HG02938 (cell line): ENCODE results near the gene FGD6.
"Not testable (repeated sequence)": the region's sequence is repeated elsewhere in the genome, so short reads cannot be mapped to it uniquely, and the experiment has no call there.

Experiments used
- ATAC-seq: cut with Tn5 transposase; IDR thresholded peaks from one replicate; pipeline ENCODE4 v1.9.1; 2021; ENCODE audit warnings: mild to moderate bottlenecking, moderate library complexity; ENCODE audit not compliant: unreplicated experiment

The FGD6 gene

GRCh38 chr12:95182868-95183415 lies 34.3 kb downstream of the FGD6 start:
- ATAC-seq, result peak; percentile 76

DNA sequence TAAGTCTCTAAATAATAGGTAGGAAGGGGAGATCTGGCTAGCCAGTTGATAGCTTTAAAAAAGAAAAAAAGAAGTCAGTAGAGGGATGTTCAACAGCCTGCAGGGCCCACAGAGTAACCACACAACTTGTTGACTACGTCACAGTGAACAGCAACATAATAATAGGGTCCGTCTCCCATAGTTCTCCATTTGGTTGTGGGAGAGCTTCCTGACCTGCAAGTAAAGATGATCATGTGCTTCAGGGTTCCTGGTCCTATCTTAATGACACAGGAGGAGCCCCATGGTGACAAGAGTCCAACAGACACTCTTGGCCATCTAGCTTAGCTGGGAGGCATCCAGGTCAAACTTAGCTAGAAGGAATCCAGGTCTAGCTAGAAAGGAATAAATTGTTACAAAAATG lies 36.2 kb downstream of the FGD6 start:
- no peak for ATAC-seq

- no peak for ATAC-seq
Measured at GRCh38 chr12:95179011-95179410, 38.3 kb downstream of the FGD6 start.

GRCh38 chr12:95178136-95178535 lies 39.1 kb downstream of the FGD6 start:
- no peak for ATAC-seq

- ATAC-seq, result no peak
Measured at GRCh38 chr12:95177201-95177768, 40.0 kb downstream of the FGD6 start.

DNA sequence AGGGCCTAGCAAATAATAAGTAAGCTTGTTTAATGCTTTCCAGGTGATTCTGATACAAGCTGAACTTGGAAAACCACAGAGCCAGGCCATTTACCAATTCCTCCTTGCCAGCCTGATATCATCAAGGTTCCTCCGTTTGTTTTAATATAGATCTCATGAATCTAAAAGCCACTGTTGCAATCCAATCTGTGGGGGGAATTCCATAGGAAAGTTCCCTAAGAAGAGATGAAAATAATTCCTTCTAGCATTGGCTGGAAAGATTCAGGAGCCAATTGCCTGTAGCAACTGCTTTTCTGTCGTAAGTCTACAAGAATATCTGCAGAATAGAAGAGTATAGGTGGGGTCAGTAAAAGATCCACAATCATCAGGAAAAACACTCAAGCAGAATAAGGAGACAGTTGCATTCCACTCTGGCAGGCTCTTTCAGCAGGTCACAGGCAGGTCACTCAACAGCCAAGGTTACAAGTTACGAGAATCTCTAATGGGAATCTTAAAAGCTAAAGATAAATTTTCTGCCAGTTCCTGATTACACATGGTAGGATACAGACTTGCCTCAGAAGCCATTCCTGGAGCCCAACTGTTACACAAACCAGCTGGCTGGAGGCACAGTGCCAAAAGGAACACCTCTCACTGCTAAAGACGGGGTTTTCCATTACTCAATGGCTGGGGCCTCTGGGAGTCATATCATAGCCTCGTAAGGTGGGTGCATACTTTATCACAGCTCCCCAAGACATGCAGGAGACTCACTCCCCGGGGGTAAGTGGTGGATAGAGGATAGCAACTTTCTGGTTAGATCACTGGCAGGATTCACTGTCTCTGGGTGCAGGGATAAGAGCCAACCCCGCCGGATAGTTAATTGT lies 43.6 kb downstream of the FGD6 start:
- no peak for ATAC-seq

- no peak for ATAC-seq
Measured at GRCh38 chr12:95169368-95169767, 47.9 kb downstream of the FGD6 start.

GRCh38 chr12:95168746-95169145 lies 48.5 kb downstream of the FGD6 start:
- no peak for ATAC-seq

DNA sequence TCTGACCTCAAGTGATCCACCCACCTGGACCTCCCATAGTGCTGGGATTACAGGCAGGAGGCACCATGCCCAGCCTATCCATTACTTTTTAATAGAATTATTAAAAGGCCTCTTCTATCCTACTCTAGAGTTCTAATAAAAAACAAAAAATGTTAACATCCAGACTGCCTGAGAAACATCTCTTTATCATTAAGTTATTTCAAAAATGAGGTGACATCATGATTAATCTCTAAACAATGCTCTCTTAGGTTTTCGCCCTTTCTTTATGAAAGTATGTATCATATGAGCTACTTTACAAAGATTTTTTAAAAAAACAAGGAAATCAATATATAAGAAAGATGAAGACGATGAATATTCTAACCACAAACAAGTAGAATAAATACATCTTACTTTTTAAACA lies 52.6 kb downstream of the FGD6 start:
- ATAC-seq, result no peak

- ATAC-seq, result no peak
Measured at GRCh38 chr12:95158919-95159318, 58.3 kb downstream of the FGD6 start.

DNA sequence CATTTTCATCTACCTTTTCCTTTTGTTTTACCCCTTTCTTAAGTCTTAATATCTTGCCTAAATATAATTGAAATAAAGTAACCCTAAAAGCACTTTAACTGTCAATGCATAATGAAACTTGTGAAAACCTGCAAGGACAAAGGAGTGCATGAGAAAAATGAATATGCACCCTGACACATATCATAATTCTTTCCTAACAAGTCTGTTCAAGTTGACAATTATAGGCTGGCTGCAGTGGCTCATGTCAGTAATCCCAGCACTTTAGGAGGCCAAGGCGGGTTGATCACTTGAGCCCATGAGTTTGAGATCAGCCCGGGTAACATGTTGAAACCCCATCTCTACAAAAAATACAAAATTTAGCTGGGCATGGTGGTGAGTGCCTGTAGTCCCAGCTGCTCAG lies 65.4 kb downstream of the FGD6 start:
- no peak for ATAC-seq

- no peak for ATAC-seq
Measured at GRCh38 chr12:95151406-95151805, 65.9 kb downstream of the FGD6 start.

GRCh38 chr12:95150501-95150900 lies 66.8 kb downstream of the FGD6 start:
- ATAC-seq, result no peak

- ATAC-seq, result no peak
Measured at GRCh38 chr12:95147866-95148265, 69.4 kb downstream of the FGD6 start.

GRCh38 chr12:95146769-95147168 lies 70.5 kb downstream of the FGD6 start:
- no peak for ATAC-seq

DNA sequence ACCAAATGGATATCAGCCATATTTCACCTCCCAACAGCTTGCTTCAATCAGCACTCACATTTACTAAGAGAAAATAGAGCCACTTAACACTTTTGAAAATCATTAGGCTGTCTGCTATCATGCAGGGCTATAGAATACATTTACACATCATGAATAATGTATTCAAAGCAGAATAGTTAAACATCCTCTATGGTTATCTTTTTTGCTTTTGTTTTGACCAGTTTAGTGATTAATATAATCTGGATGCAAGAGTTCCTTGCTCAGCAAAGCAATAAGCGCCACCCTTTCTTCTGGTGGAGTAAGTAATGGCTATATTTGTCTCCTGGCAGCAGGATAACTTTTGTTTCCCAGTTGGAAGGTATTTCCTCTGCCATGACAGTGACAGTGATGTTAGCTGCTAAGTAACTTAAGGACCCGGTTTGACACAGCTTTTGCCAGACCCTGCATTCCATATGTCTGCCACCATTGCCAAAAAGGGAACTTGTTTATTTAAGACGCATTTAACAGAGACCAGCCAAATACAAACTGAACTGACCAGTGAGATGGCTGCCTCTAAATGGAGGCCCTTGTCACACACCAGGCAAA lies 73.6 kb downstream of the FGD6 start:
- no peak for ATAC-seq

GRCh38 chr12:95142431-95143151 lies 74.7 kb downstream of the FGD6 start:
- no peak for ATAC-seq

DNA sequence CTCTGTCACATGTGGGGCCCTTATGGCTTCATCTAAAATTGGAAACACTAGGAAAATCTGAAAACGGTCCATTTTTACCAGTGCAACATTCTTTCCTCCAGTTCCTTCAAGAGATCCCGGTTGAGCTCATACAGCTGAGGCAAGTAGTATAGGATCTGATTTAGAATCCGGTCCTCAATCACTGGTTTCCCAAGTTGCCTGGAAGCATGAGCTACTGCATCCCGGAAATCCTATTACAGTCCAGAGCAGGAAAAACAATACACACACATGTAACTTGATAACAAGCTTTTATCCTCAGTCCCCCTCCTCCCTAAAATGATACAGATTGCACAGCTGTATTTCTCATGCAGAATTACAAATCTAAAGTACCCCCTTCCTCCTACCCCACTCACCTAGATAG lies 76.0 kb downstream of the FGD6 start:
- no peak for ATAC-seq

DNA sequence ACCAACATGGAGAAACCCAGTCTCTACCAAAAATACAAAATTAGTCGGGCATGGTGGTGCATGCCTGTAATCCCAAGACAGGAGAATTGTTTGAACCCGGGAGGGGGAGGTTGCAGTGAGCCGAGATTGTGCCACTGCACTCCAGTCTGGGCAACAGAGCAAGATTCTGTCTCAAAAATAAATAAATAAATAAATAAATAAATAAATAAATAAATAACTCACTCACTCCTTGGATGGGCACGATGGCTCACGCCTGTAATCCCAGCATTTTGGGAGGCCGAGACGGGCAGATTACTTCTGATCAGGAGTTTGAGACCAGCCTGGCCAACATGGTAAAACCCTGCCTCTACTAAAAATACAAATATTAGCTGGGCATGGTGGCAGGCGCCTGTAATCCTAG lies 79.2 kb downstream of the FGD6 start:
- ATAC-seq, result not testable (repeated sequence)

GRCh38 chr12:95136598-95136997 lies 80.7 kb downstream of the FGD6 start:
- no peak for ATAC-seq

GRCh38 chr12:95134085-95134484 lies 83.2 kb downstream of the FGD6 start:
- ATAC-seq, result no peak
